HG02981 (cell line): ENCODE data around the gene LIN7A.

Source experiments
- ATAC-seq: cut with Tn5 transposase; IDR thresholded peaks from one replicate; pipeline ENCODE4 v1.9.1; 2021; ENCODE audit warnings: mild to moderate bottlenecking, moderate library complexity; ENCODE audit not compliant: unreplicated experiment

LIN7A gene

GRCh38 chr12:80766210-80766609, 171.5 kb downstream of the LIN7A start:
- ATAC-seq = no peak

DNA sequence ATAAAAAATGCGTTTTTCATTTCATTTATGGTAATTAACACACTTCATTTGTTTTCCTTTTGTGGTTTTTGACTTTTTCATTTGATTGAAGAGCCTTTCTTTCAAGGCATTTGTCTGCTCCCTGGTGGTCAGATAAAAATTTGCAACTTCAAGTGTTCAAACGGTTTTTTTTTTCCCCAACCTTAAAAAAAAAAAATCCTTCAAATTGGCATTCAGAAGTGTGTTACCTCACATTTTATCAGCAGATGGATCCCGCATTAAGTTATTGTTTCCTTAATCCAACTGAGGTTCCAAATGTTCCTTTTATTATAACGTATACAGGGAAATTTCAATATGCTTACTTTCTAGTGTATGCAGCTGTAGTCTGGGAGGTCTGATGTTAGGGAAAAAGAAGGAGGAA, 173.9 kb downstream of the LIN7A start:
- ATAC-seq = no peak

DNA sequence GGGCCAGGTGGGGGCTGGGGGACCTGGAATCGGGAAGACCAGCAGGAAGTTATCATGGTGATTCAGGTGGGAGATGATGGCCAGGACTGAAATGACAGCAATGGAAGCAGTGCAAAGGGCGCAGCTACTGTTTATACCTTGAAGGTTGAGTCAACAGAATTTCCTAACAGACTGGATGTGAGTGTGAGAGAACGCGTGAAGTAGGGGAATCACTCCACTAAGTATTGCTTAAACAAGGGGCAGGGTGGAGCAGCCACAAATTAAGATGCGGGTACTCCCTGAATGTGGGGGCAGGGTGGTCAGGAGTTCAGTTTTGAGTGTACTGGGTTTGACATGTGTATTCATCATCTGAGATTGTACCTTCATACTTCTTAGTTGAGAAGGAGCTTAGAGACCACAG, 175.9 kb downstream of the LIN7A start:
- ATAC-seq = no peak

DNA sequence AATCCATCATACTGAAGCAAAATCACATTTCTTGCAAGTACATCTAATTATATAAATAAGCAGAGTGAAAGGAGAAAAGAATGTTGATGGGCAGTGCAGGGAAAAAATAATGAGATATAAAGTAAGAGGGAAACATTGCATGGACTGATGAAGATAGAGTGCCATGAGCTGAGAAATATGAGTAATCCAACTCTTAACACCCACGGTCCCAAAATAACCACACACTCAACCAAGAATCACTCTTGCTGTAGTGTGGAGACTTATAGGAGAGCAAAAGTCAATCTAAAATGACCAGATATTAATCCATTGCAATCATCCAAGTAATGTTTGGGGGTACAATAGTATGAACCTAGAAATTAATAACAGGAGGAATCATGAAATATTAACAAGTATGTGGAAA, 180.9 kb downstream of the LIN7A start:
- no peak for ATAC-seq

- no peak for ATAC-seq
Measured at GRCh38 chr12:80754274-80754673, 183.5 kb downstream of the LIN7A start.

DNA sequence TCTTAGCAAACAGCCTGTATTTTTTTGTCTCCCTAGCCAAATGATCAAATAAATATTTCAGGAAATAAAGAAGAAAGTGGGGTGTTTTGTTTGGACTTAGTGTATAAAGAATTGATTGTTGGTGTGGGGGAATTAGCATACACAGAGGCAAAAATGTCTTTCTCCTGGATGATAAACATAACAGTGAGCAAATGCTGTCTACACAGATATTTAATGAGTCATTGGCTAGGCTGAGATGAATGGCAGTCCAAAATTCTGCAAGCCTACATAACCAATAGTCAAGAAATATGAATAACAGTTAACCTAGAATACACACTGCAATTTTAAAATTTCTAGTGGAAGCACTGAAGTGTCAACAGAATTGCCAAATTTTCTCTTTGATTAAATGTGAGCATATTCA, 185.3 kb downstream of the LIN7A start:
- no peak for ATAC-seq

DNA sequence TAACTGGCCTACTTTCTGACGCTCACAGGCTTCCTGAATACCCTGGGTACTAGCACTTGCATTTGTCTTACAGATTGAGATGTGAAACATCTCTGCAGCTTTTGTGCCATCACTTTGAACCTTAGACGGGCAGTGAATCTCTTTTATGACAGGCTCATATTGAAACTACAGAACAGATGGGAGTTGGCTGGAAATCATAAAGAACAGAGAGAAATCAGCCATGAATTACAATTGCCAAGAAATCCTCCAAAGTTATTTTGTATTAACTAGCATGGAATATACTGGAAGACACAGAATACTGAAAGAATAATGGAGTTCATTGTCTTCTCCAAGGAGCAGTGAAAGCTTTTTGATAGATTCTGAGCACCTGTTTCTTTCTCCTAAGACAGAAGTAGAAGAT, 188.3 kb downstream of the LIN7A start:
- no peak for ATAC-seq

DNA sequence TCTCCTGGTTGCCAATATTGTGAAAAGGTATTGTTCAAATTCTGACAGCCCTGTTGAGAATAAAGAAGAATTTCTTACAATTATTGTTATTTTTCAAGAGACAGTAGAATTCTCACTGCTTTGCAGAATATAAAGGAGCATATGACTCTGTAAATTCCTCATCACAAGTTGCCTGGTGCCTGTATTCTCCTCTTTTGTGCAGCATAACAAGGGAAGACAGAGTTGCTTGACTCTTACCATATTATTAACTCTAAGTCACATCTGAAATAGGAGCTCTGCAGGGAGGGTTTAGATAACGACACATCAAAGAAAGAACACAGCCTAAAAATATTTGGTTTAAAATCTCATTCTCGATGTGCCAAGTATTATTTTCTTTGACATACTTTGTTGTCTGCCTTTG, 189.9 kb downstream of the LIN7A start:
- ATAC-seq = no peak

- ATAC-seq = no peak
Measured at GRCh38 chr12:80745851-80746505, 191.8 kb downstream of the LIN7A start.
